ENCODE data around the gene HES5. TPM values are rescaled to one million over a fixed set of nuclear protein-coding genes. Genes with fewer than 3 reads are reported as not detected.

The HES5 gene
- polyA plus RNA-seq, 1 donor from 2014 or later: 0.81 TPM

GRCh38 chr1:2504949-2505272 lies 25.2 kb downstream of the HES5 start:
- H3K36me3 ChIP-seq (ENCODE audit: insufficient read depth, low read length): no peaks in the 10 kb centered on the region
- no peak overlapping the region for H2AFZ ChIP-seq (ENCODE audit: low read depth, low read length)
- no peaks in the 10 kb centered on the region for H3K9me3 ChIP-seq (ENCODE audit: low read length)
- TF ChIP-seq SMC3 (conservative IDR thresholded peaks at IDR 0.05; ENCODE audit: poor library complexity) (no peak), EP300 (conservative IDR thresholded peaks at IDR 0.05; ENCODE audit: poor library complexity, severe bottlenecking) (no peak), REST (IDR thresholded peaks at IDR 0.05; ENCODE audit: borderline replicate concordance) (no peak), TAF1 (IDR thresholded peaks at IDR 0.05; ENCODE audit: low read depth) (no peak), MXI1 (conservative IDR thresholded peaks at IDR 0.05; ENCODE audit: poor library complexity, severe bottlenecking) (no peak), POLR2AphosphoS5 (IDR thresholded peaks at IDR 0.05) (no peak), CTCF (IDR thresholded peaks at IDR 0.05; ENCODE audit: poor library complexity, severe bottlenecking) (no peak), EZH2 (IDR thresholded peaks at IDR 0.05; ENCODE audit: borderline replicate concordance, insufficient read depth, low read length, poor library complexity, severe bottlenecking) (no peak), RAD21 (conservative IDR thresholded peaks at IDR 0.05) (no peak)
- no peak overlapping the region for H3K9ac ChIP-seq (ENCODE audit: low read length)
- H3K27ac ChIP-seq (ENCODE audit: low read length): no peak overlapping the region
- H3K4me2 ChIP-seq (ENCODE audit: low read length): no peak overlapping the region
- no peaks in the 10 kb centered on the region for H3K9me2 ChIP-seq (ENCODE audit: insufficient read depth, low read length)
- H3K79me2 ChIP-seq (replicated peaks; ENCODE audit: insufficient read depth, low read length): no peaks in the 10 kb centered on the region
- no peaks in the 10 kb centered on the region for H3F3A ChIP-seq (ENCODE audit: insufficient read depth, low read length, poor library complexity, severe bottlenecking)
- H4K20me1 ChIP-seq (ENCODE audit: insufficient read depth): no peaks in the 10 kb centered on the region
- no peak overlapping the region for H3K4me3 ChIP-seq (ENCODE audit: low read length)
- no peaks in the 10 kb centered on the region for H3K27me3 ChIP-seq (ENCODE audit: insufficient read depth, low read depth, low read length)

GRCh38 chr1:2504225-2504948 lies 25.7 kb downstream of the HES5 start:
- Histone ChIP-seq H3K36me3 (ENCODE audit: insufficient read depth, low read length) (no peaks in the 10 kb centered on the region), H3K4me3 (ENCODE audit: low read length) (no peak overlapping the region), H3K9me2 (ENCODE audit: insufficient read depth, low read length) (no peaks in the 10 kb centered on the region), H4K20me1 (ENCODE audit: insufficient read depth) (no peaks in the 10 kb centered on the region), H3K79me2 (replicated peaks; ENCODE audit: insufficient read depth, low read length) (no peaks in the 10 kb centered on the region), H3F3A (ENCODE audit: insufficient read depth, low read length, poor library complexity, severe bottlenecking) (no peaks in the 10 kb centered on the region), H3K27me3 (ENCODE audit: insufficient read depth, low read depth, low read length) (no peaks in the 10 kb centered on the region), H3K9me3 (ENCODE audit: low read length) (no peaks in the 10 kb centered on the region), H2AFZ (ENCODE audit: low read depth, low read length) (no peak overlapping the region), H3K4me2 (ENCODE audit: low read length) (no peak overlapping the region), H3K9ac (ENCODE audit: low read length) (no peak overlapping the region), H3K27ac (ENCODE audit: low read length) (no peak overlapping the region)
- TF ChIP-seq EZH2 (IDR thresholded peaks at IDR 0.05; ENCODE audit: borderline replicate concordance, insufficient read depth, low read length, poor library complexity, severe bottlenecking): no peak
- TF ChIP-seq SMC3 (conservative IDR thresholded peaks at IDR 0.05; ENCODE audit: poor library complexity): no peak
- TF ChIP-seq EP300 (conservative IDR thresholded peaks at IDR 0.05; ENCODE audit: poor library complexity, severe bottlenecking): no peak
- TF ChIP-seq POLR2AphosphoS5 (IDR thresholded peaks at IDR 0.05): no peak
- TF ChIP-seq REST (IDR thresholded peaks at IDR 0.05; ENCODE audit: borderline replicate concordance): no peak
- TF ChIP-seq CTCF (IDR thresholded peaks at IDR 0.05; ENCODE audit: poor library complexity, severe bottlenecking): no peak
- no peak for TF ChIP-seq MXI1 (conservative IDR thresholded peaks at IDR 0.05; ENCODE audit: poor library complexity, severe bottlenecking)
- TF ChIP-seq RAD21 (conservative IDR thresholded peaks at IDR 0.05): no peak
- no peak for TF ChIP-seq TAF1 (IDR thresholded peaks at IDR 0.05; ENCODE audit: low read depth)
